Activated CD8-positive, alpha-beta T cell treated with anti-CD3 and anti-CD28 coated beads for 36 hours (primary cell): Measurements from ENCODE around the gene UNC13C. TPM values are rescaled to one million over a fixed set of nuclear protein-coding genes. Genes with fewer than 3 reads are reported as not detected.

Source experiments
- ATAC-seq: fragments of 200-7000 bp; cut with Tn5 transposase; one replicate; pipeline ENCODE4 v1.10.0; 2021; ENCODE audit warnings: mild to moderate bottlenecking, moderate library complexity
- CTCF ChIA-PET: fragments of 350-600 bp; sonication (Branson Sonifier 250); formaldehyde crosslinking; loops from one replicate; lab custom pipeline; 2021; ENCODE audit warnings: antibody characterized with exemption; lab: Charles Lee
- POLR2A ChIA-PET: fragments of 350-600 bp; sonication (Branson Sonifier 250); formaldehyde crosslinking; loops from one replicate; lab custom pipeline; 2021; ENCODE audit warnings: antibody characterized with exemption; lab: Charles Lee
- DNase-seq: peaks from one replicate; pipeline ENCODE4 v3.0.0-alpha.2; 2020
- H3K27ac Mint-ChIP-seq: one replicate; pipeline ENCODE4 v1.8.0; 2021; ENCODE audit warnings: mild to moderate bottlenecking, mixed read lengths
- H3K27me3 Mint-ChIP-seq: one replicate; pipeline ENCODE4 v1.8.0; 2021; ENCODE audit warnings: mixed read lengths
- H3K36me3 Mint-ChIP-seq: one replicate; pipeline ENCODE4 v1.8.0; 2021; ENCODE audit warnings: low read depth, mixed read lengths
- H3K4me1 Mint-ChIP-seq: one replicate; pipeline ENCODE4 v1.8.0; 2021; ENCODE audit warnings: low read depth, mixed read lengths
- H3K4me3 Mint-ChIP-seq: one replicate; pipeline ENCODE4 v1.8.0; 2021; ENCODE audit warnings: mild to moderate bottlenecking, moderate library complexity, mixed read lengths
- H3K9me3 Mint-ChIP-seq: one replicate; pipeline ENCODE4 v1.8.0; 2021; ENCODE audit warnings: mixed read lengths
- CTCF ChIP-seq: fragments of 200-600 bp; IDR thresholded peaks from one replicate; pipeline ENCODE4 v1.8.0; 2022; ENCODE audit warnings: antibody characterized with exemption, mild to moderate bottlenecking
- intact Hi-C: fragments of 100-400 bp; cut with micrococcal nuclease; formaldehyde crosslinking; loops from one replicate; pipeline ENCODE4 v1.10.0; 2022
- total RNA-seq, 2 experiments: library from RNA; stranded (reverse); gene quantifications; one replicate each; pipeline ENCODE4 v1.2.3, GENCODE V29; 2021

UNC13C gene
- total RNA-seq, 2 experiments from 2014 or later, result not detected

- H3K9me3 Mint-ChIP-seq, result no peaks in the 10 kb centered on the region
- ChIA-PET POLR2A (no interaction called here), CTCF (no interaction called here)
- intact Hi-C loops, result no loop called here
- no peaks in the 10 kb centered on the region for H3K4me1 Mint-ChIP-seq
- DNase-seq (no peak), ATAC-seq (no peak)
- H3K4me3 Mint-ChIP-seq, result no peak overlapping the region
- H3K36me3 Mint-ChIP-seq, result no peaks in the 10 kb centered on the region
- H3K27ac Mint-ChIP-seq, result no peak overlapping the region
- no peak for TF ChIP-seq CTCF
- peaks cover 2% of the 10 kb centered on the region for H3K27me3 Mint-ChIP-seq
These were observed 116.4 kb downstream of the UNC13C start for GRCh38 chr15:54094661-54095060.

DNA sequence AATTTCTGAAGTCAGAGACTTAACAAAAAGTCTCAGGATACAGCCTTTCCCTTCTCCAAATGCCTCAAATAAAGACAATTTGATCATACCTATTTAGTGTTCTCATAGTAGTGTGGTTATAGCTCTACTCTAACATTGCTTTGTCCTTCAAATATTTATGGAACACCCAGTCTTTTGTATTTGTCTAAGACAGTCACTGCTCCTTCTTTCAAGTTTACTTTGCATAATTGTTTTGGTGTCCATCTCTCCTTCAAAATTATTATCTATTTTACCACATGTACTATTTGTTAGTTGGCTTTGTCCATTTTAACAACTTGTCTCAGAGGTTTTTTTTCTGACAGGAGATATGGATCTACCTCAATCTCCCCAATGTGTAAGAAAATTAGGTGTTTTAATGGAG lies 118.8 kb downstream of the UNC13C start:
- intact Hi-C loops, result no loop called here
- CTCF ChIA-PET, result no interaction called here
- no peak overlapping the region for H3K27ac Mint-ChIP-seq
- no peak overlapping the region for H3K4me3 Mint-ChIP-seq
- peaks cover 2% of the 10 kb centered on the region for H3K27me3 Mint-ChIP-seq
- H3K36me3 Mint-ChIP-seq, result no peaks in the 10 kb centered on the region
- TF ChIP-seq CTCF, result no peak
- H3K9me3 Mint-ChIP-seq, result no peaks in the 10 kb centered on the region
- DNase-seq, result no peak
- ATAC-seq, result no peak
- H3K4me1 Mint-ChIP-seq, result no peaks in the 10 kb centered on the region
- POLR2A ChIA-PET, result no interaction called here

- POLR2A ChIA-PET, result no interaction called here
- no peaks in the 10 kb centered on the region for H3K9me3 Mint-ChIP-seq
These were observed 120.8 kb downstream of the UNC13C start for GRCh38 chr15:54099010-54099409.

DNA sequence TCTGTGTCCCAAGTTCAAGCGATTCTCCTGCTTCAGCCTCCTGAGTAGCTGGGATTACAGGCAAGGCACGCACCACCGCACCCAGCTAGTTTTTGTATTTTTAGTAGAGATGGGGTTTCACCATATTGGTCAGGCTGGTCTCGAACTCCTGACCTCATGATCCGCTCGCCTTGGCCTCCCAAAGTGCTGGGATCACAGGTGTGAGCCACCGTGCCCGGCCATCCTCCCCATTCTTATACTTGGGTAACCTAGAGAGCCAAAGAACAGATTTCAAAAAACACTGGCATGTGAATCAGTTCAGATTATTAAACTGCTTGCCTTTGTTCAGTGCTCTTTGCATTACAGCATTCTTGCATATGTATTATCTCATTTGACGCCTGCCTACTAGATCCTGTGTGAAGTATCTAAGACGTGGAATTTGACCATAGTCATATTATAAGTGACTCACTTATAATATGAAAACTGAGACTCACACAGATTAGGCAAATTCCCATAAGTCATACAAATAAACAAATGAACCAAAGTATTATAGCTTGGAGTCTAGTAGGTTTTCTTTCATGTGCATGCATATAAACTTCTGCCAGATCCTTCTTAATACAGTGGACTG lies 123.5 kb downstream of the UNC13C start:
- ChIA-PET POLR2A (no interaction called here), CTCF (no interaction called here)
- ATAC-seq (no peak), DNase-seq (no peak)
- Mint-ChIP-seq H3K4me3 (no peak overlapping the region), H3K36me3 (no peaks in the 10 kb centered on the region), H3K27me3 (peaks cover 2% of the 10 kb centered on the region), H3K4me1 (no peaks in the 10 kb centered on the region), H3K9me3 (no peaks in the 10 kb centered on the region), H3K27ac (no peak overlapping the region)
- TF ChIP-seq CTCF, result no peak
- intact Hi-C loops, result no loop called here

More at GRCh38 chr15:54099010-54099409, 120.8 kb downstream of the UNC13C start:
- CTCF ChIA-PET, result no interaction called here
- Mint-ChIP-seq H3K36me3 (no peaks in the 10 kb centered on the region), H3K4me1 (no peaks in the 10 kb centered on the region), H3K4me3 (no peak overlapping the region), H3K27ac (no peak overlapping the region), H3K27me3 (peaks cover 4% of the 10 kb centered on the region)
- intact Hi-C loops, result no loop called here
- no peak for TF ChIP-seq CTCF
- no peak for ATAC-seq
- no peak for DNase-seq

DNA sequence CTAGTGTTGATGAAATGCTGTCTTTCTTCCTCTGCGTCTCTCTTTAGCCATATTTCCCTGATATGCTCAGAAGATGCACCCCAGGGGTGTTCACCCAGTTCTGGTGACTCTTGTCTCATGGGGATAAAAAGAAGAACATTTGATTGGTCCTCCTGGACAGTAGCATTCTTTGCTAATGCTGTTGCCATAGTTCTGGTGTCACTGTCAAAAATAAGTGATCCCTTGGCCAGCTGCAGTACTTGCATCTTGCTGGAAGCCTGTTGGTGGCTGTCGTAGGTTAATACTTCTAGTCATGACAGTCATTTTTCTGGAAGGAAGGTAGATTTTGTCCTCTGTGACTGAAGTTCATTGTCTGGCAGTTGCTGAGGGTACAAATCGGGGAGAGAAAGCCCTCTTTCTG lies 124.5 kb downstream of the UNC13C start:
- Mint-ChIP-seq H3K4me3 (no peak overlapping the region), H3K27ac (no peak overlapping the region), H3K36me3 (no peaks in the 10 kb centered on the region), H3K27me3 (peaks cover 2% of the 10 kb centered on the region), H3K4me1 (no peaks in the 10 kb centered on the region), H3K9me3 (no peaks in the 10 kb centered on the region)
- TF ChIP-seq CTCF, result no peak
- POLR2A ChIA-PET, result no interaction called here
- no peak for DNase-seq
- intact Hi-C loops, result no loop called here
- no peak for ATAC-seq
- CTCF ChIA-PET, result no interaction called here
